Esophagus muscularis mucosa (tissue), 4 donors: ENCODE results near the gene GLRA3. TPM values are rescaled to one million over a fixed set of nuclear protein-coding genes. Genes with fewer than 3 reads are reported as not detected.

ENCODE experiments used
- DNase-seq: peaks from one replicate; pipeline ENCODE4 v3.0.0-alpha.2; 2017; ENCODE audit errors: extremely low spot score
- H3K27ac ChIP-seq, 4 donors: fragments of 200-600 bp; sonication (generic); replicated peaks in 1 of 4; 1 replicate in 3 of 4; 2 replicates in 1 of 4; pipeline ENCODE4 v1.5.1; 2016 to 2019; ENCODE audit warnings: mild to moderate bottlenecking in 1 of 4
- H3K27me3 ChIP-seq, 4 donors: fragments of 200-600 bp; sonication (generic); one replicate each; pipeline versions ENCODE4 v1.5.1 to v1.6.0; 2016 to 2019
- H3K36me3 ChIP-seq, 4 donors: fragments of 200-600 bp; sonication (generic); one replicate each; pipeline ENCODE4 v1.5.1; 2016 to 2019
- H3K4me1 ChIP-seq, 4 donors: fragments of 200-600 bp; sonication (generic); one replicate each; pipeline ENCODE4 v1.5.1; 2016 to 2019
- H3K4me3 ChIP-seq, 4 donors: fragments of 200-600 bp; sonication (generic); 1 replicate in 2 of 4; 2 replicates in 2 of 4; pipeline ENCODE4 v1.5.1; 2016 to 2019; ENCODE audit warnings: mild to moderate bottlenecking in 4 of 4, moderate library complexity in 1 of 4
- H3K9me3 ChIP-seq, 4 donors: fragments of 200-600 bp; sonication (generic); 1 replicate in 3 of 4; 2 replicates in 1 of 4; pipeline ENCODE4 v1.5.1; 2016 to 2019
- EP300 ChIP-seq: sonication (generic); formaldehyde crosslinking; IDR thresholded peaks from one replicate; pipeline ENCODE4 v1.6.1; 2017; ENCODE audit warnings: antibody characterized with exemption
- POLR2A ChIP-seq: fragments of 450-650 bp; IDR thresholded peaks from one replicate; pipeline ENCODE4 v1.6.1; 2017; ENCODE audit warnings: antibody characterized with exemption, moderate library complexity, mild to moderate bottlenecking, low read depth
- POLR2AphosphoS5 ChIP-seq, 2 donors: sonication (generic); formaldehyde crosslinking; IDR thresholded peaks; one replicate each; pipeline ENCODE4 v1.6.1; 2017; ENCODE audit warnings: antibody characterized with exemption in 2 of 2
- WGBS: methylation state at CpG from one replicate; pipeline ENCODE4 v1.1.5; 2018; 5-methylcytosine and 5-hydroxymethylcytosine counted together
- intact Hi-C: fragments of 100-400 bp; cut with DNase I; formaldehyde crosslinking; loops from one replicate; pipeline ENCODE4 v1.15.1; 2023
- total RNA-seq, 4 donors: library from RNA; depleted of rRNA; stranded (reverse); fragments of >200 nt; gene quantifications; one replicate each; pipeline versions ENCODE4 v1.1.0 to v1.2.1, GENCODE V29; 2016
- TF ChIP-seq, protein P1 (sequence below), 3 experiments: fragments of 200-600 bp in 2 of 3; fragments of 450-650 bp in 1 of 3; sonication (generic) in 2 of 3; IDR thresholded peaks; one replicate each; pipeline ENCODE4 v1.5.1; 2017 to 2019; ENCODE audit warnings: antibody characterized with exemption in 3 of 3, mild to moderate bottlenecking in 2 of 3, moderate library complexity in 1 of 3

GLRA3 gene
- total RNA-seq, 4 donors from 2014 or later, result under 0.01 to 0.39 (median 0.11) TPM; not detected in 1

GRCh38 chr4:174654634-174655033 lies 174.4 kb downstream of the GLRA3 start:
- no peak for DNase-seq
- WGBS, result 84% methylated on average over 4 of the region's 4 CpGs
- no peaks in the 10 kb centered on the region for H3K36me3 ChIP-seq
- H3K4me1 ChIP-seq, result no peaks in the 10 kb centered on the region
- no peak for TF ChIP-seq EP300
- TF ChIP-seq, protein P1, sequence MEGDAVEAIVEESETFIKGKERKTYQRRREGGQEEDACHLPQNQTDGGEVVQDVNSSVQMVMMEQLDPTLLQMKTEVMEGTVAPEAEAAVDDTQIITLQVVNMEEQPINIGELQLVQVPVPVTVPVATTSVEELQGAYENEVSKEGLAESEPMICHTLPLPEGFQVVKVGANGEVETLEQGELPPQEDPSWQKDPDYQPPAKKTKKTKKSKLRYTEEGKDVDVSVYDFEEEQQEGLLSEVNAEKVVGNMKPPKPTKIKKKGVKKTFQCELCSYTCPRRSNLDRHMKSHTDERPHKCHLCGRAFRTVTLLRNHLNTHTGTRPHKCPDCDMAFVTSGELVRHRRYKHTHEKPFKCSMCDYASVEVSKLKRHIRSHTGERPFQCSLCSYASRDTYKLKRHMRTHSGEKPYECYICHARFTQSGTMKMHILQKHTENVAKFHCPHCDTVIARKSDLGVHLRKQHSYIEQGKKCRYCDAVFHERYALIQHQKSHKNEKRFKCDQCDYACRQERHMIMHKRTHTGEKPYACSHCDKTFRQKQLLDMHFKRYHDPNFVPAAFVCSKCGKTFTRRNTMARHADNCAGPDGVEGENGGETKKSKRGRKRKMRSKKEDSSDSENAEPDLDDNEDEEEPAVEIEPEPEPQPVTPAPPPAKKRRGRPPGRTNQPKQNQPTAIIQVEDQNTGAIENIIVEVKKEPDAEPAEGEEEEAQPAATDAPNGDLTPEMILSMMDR (IDR thresholded peaks at IDR 0.05), result no peak
- no peak for TF ChIP-seq POLR2AphosphoS5 (IDR thresholded peaks at IDR 0.05)
- no peak for TF ChIP-seq POLR2A
- H3K4me3 ChIP-seq, result no peak overlapping the region
- no peak overlapping the region for H3K27ac ChIP-seq
- intact Hi-C loops, result no loop called here
- H3K9me3 ChIP-seq, result no peaks in the 10 kb centered on the region
- H3K27me3 ChIP-seq, result no peaks in the 10 kb centered on the region

DNA sequence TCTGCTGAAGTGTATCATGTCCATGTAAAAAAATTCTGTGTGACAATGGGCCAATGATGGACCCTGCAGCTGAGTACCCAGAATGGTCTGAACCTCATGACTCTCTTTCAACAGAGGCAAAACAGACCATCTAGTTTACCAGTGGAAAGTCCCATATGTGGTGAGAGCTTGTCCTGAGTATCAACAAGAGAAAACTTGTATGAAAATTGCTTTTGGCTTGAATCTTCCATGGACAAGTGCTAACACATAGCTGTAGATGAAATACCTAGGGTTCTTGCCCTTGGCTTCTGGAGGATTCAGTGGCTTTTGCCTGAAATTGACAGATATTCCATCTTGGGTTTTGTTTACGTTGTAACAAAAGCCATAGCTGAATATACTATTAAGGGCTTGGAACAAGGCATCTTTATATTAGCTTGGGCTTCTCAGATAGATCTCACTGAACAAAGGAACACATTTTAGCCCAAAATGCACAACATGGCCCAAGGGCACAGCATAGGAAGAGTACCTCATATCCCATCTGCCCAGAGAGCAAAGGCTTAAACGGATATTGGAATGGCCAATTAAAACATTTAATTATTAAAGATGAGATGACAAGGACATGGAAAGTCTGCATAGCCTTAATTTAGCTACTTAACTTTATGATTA lies 178.2 kb downstream of the GLRA3 start:
- no peak overlapping the region for H3K27ac ChIP-seq
- no peak for DNase-seq
- intact Hi-C loops, result no loop called here
- no peaks in the 10 kb centered on the region for H3K9me3 ChIP-seq
- no peak overlapping the region for H3K4me3 ChIP-seq
- H3K36me3 ChIP-seq, result no peaks in the 10 kb centered on the region
- TF ChIP-seq POLR2AphosphoS5 (IDR thresholded peaks at IDR 0.05) (no peak), EP300 (no peak), POLR2A (no peak)
- TF ChIP-seq, protein P1 (IDR thresholded peaks at IDR 0.05), result no peak
- H3K4me1 ChIP-seq, result no peaks in the 10 kb centered on the region
- 55% methylated on average over 2 of the region's 2 CpGs for WGBS
- H3K27me3 ChIP-seq, result no peaks in the 10 kb centered on the region

GRCh38 chr4:174648812-174649211 lies 180.2 kb downstream of the GLRA3 start:
- Histone ChIP-seq H3K4me1 (no peaks in the 10 kb centered on the region), H3K27me3 (no peaks in the 10 kb centered on the region), H3K4me3 (no peak overlapping the region), H3K9me3 (no peaks in the 10 kb centered on the region), H3K36me3 (no peaks in the 10 kb centered on the region), H3K27ac (no peak overlapping the region)
- TF ChIP-seq POLR2A, result no peak
- no peak for TF ChIP-seq POLR2AphosphoS5 (IDR thresholded peaks at IDR 0.05)
- TF ChIP-seq EP300, result no peak
- TF ChIP-seq, protein P1 (IDR thresholded peaks at IDR 0.05), result no peak
- DNase-seq, result no peak
- intact Hi-C loops, result no loop called here
- WGBS, result 70% methylated on average over 5 of the region's 5 CpGs

DNA sequence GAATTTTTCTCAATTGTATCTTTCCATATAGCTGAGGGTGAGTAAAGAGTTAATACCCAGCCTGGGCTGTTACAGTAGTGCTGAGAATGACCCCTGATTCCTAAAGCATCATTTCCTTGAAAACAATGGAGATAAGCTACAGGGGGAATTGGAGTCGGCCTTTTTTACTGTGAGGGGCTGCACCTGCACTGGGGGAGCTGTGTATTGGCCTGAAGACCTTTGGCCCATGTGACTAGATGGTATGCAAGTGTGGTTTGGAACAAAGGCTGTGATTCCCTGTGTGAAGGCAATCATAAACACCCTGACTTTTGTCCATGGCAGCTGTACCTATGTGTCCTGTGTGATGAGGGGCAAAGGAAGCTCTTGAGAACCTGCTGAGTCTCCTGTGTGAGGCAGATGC lies 182.7 kb downstream of the GLRA3 start:
- intact Hi-C loops, result no loop called here
- Histone ChIP-seq H3K36me3 (no peaks in the 10 kb centered on the region), H3K9me3 (no peaks in the 10 kb centered on the region), H3K27ac (no peak overlapping the region), H3K27me3 (no peaks in the 10 kb centered on the region), H3K4me3 (no peak overlapping the region), H3K4me1 (no peaks in the 10 kb centered on the region)
- TF ChIP-seq EP300 (no peak), POLR2A (no peak), POLR2AphosphoS5 (IDR thresholded peaks at IDR 0.05) (no peak)
- TF ChIP-seq, protein P1 (IDR thresholded peaks at IDR 0.05), result no peak
- DNase-seq, result no peak
- WGBS, result 11% methylated on average over 1 of the region's 1 CpG

GRCh38 chr4:174640146-174640545 lies 188.9 kb downstream of the GLRA3 start:
- H3K9me3 ChIP-seq, result no peaks in the 10 kb centered on the region
- no peaks in the 10 kb centered on the region for H3K27me3 ChIP-seq
- H3K4me3 ChIP-seq, result no peak overlapping the region
- H3K4me1 ChIP-seq, result no peaks in the 10 kb centered on the region
- no peaks in the 10 kb centered on the region for H3K36me3 ChIP-seq
- TF ChIP-seq POLR2AphosphoS5 (IDR thresholded peaks at IDR 0.05), result no peak
- TF ChIP-seq POLR2A, result no peak
- TF ChIP-seq, protein P1 (IDR thresholded peaks at IDR 0.05), result no peak
- no peak for TF ChIP-seq EP300
- no peak for DNase-seq
- H3K27ac ChIP-seq, result no peak overlapping the region
- intact Hi-C loops, result no loop called here
